ENCODE measurements around the gene NAPA. TPM values are rescaled to one million over a fixed set of nuclear protein-coding genes. Genes with fewer than 3 reads are reported as not detected.

The NAPA gene
- polyA plus RNA-seq, 3 donors, result 77.5 to 135 (median 111) TPM

GRCh38 chr19:47534628-47535027 lies 19.8 kb upstream of the NAPA start:
- TF ChIP-seq CTCF (IDR thresholded peaks at IDR 0.05), result no peak
- no peaks in the 10 kb centered on the region for H3K9me3 ChIP-seq (replicated peaks in 1 of 2; ENCODE audit: control insufficient read depth in 1 of 2, insufficient read depth in 1 of 2, low read length in 2 of 2)
- Mint-ChIP-seq H3K4me1 (no peaks in the 10 kb centered on the region), H3K36me3 (no peaks in the 10 kb centered on the region), H3K27ac (no peak overlapping the region), H3K27me3 (ENCODE audit: low read depth in 3 of 3) (peaks cover 0 to 16% (median 7%) of the 10 kb centered on the region in 3 donors), H3K9me3 (peaks cover 0 to 3% (median 0%) of the 10 kb centered on the region in 7 donors), H3K4me3 (no peak overlapping the region)
- no peak overlapping the region for H3K4me2 ChIP-seq (replicated peaks; ENCODE audit: extremely low read depth, low read length, poor library complexity, severe bottlenecking)
- H3K79me2 ChIP-seq (ENCODE audit: insufficient read depth, low read length), result no peaks in the 10 kb centered on the region
- no peak overlapping the region for H3K4me3 ChIP-seq (replicated peaks in 1 of 3; ENCODE audit: low read depth in 2 of 3, low read length in 3 of 3)
- H3K9ac ChIP-seq (ENCODE audit: insufficient read depth, low read length, poor library complexity, severe bottlenecking), result no peak overlapping the region
- no peaks in the 10 kb centered on the region for H3K27me3 ChIP-seq (ENCODE audit: control insufficient read depth in 2 of 2, insufficient read depth in 2 of 2, low read length in 2 of 2)
- no peaks in the 10 kb centered on the region for H3K4me1 ChIP-seq (ENCODE audit: control insufficient read depth in 1 of 2, insufficient read depth in 2 of 2, low read length in 2 of 2)
- intact Hi-C loops (cut with micrococcal nuclease), result no loop called here
- WGBS (ENCODE audit: insufficient coverage), result no CpG with 5 or more reads among the region's 1 CpG
- no peak for DNase-seq
- H3K36me3 ChIP-seq (replicated peaks in 1 of 2; ENCODE audit: control insufficient read depth in 1 of 2, insufficient read depth in 2 of 2, low read length in 2 of 2), result no peaks in the 10 kb centered on the region
- H4K20me1 ChIP-seq (ENCODE audit: insufficient read depth, low read length), result no peaks in the 10 kb centered on the region
- no peak overlapping the region for H2AFZ ChIP-seq (ENCODE audit: insufficient read depth, low read depth, low read length, poor library complexity, severe bottlenecking)
- no peak overlapping the region for H3K27ac ChIP-seq (ENCODE audit: low read depth in 1 of 2, low read length in 2 of 2)

- no peak overlapping the region for H3K4me3 ChIP-seq (replicated peaks in 1 of 3; ENCODE audit: low read depth in 2 of 3, low read length in 3 of 3)
- Mint-ChIP-seq H3K9me3 (peaks cover 0 to 3% (median 0%) of the 10 kb centered on the region in 7 donors), H3K36me3 (no peaks in the 10 kb centered on the region), H3K27me3 (ENCODE audit: low read depth in 3 of 3) (peaks cover 0 to 13% (median 12%) of the 10 kb centered on the region in 3 donors), H3K27ac (no peak overlapping the region), H3K4me1 (no peaks in the 10 kb centered on the region), H3K4me3 (no peak overlapping the region)
- H3K9ac ChIP-seq (ENCODE audit: insufficient read depth, low read length, poor library complexity, severe bottlenecking), result no peak overlapping the region
- H3K27me3 ChIP-seq (ENCODE audit: control insufficient read depth in 2 of 2, insufficient read depth in 2 of 2, low read length in 2 of 2), result no peaks in the 10 kb centered on the region
- no peaks in the 10 kb centered on the region for H3K4me1 ChIP-seq (ENCODE audit: control insufficient read depth in 1 of 2, insufficient read depth in 2 of 2, low read length in 2 of 2)
- intact Hi-C loops (cut with micrococcal nuclease), result no loop called here
- no peak for TF ChIP-seq CTCF (IDR thresholded peaks at IDR 0.05)
- H3K4me2 ChIP-seq (replicated peaks; ENCODE audit: extremely low read depth, low read length, poor library complexity, severe bottlenecking), result no peak overlapping the region
- H3K9me3 ChIP-seq (replicated peaks in 1 of 2; ENCODE audit: control insufficient read depth in 1 of 2, insufficient read depth in 1 of 2, low read length in 2 of 2), result no peaks in the 10 kb centered on the region
- WGBS (ENCODE audit: insufficient coverage), result 66% methylated on average over 7 of the region's 14 CpGs
- H3K36me3 ChIP-seq (replicated peaks in 1 of 2; ENCODE audit: control insufficient read depth in 1 of 2, insufficient read depth in 2 of 2, low read length in 2 of 2), result no peaks in the 10 kb centered on the region
- DNase-seq, result no peak
- no peaks in the 10 kb centered on the region for H4K20me1 ChIP-seq (ENCODE audit: insufficient read depth, low read length)
- H3K27ac ChIP-seq (ENCODE audit: low read depth in 1 of 2, low read length in 2 of 2), result no peak overlapping the region
- H3K79me2 ChIP-seq (ENCODE audit: insufficient read depth, low read length), result no peaks in the 10 kb centered on the region
- no peak overlapping the region for H2AFZ ChIP-seq (ENCODE audit: insufficient read depth, low read depth, low read length, poor library complexity, severe bottlenecking)
Measured at GRCh38 chr19:47531640-47532387, 17.0 kb upstream of the NAPA start.

All from CD14-positive monocyte (primary cell).